IPS-18a (cell line): ENCODE data around the gene GALNS.
"Not testable (repeated sequence)": the region's sequence is repeated elsewhere in the genome, so short reads cannot be mapped to it uniquely, and the experiment has no call there.

Experiments
- H3K27ac ChIP-seq: one replicate; pipeline ENCODE4 v1.5.1; 2013; ENCODE audit warnings: low read length
- H3K27me3 ChIP-seq: one replicate; pipeline ENCODE4 v1.6.1; 2013; ENCODE audit warnings: mild to moderate bottlenecking, low read length; ENCODE audit not compliant: control insufficient read depth, insufficient read depth
- H3K36me3 ChIP-seq: one replicate; pipeline ENCODE4 v1.6.1; 2013; ENCODE audit warnings: low read depth, low read length; ENCODE audit not compliant: control insufficient read depth
- H3K4me1 ChIP-seq: one replicate; pipeline ENCODE4 v1.6.1; 2013; ENCODE audit warnings: low read depth, low read length; ENCODE audit not compliant: control insufficient read depth
- H3K4me3 ChIP-seq: one replicate; pipeline ENCODE4 v1.5.1; 2013; ENCODE audit warnings: low read length
- H3K9ac ChIP-seq: one replicate; pipeline ENCODE4 v1.6.1; 2013; ENCODE audit warnings: mild to moderate bottlenecking, low read length, moderate library complexity
- H3K9me3 ChIP-seq: one replicate; pipeline ENCODE4 v1.6.1; 2013; ENCODE audit warnings: low read depth, low read length; ENCODE audit not compliant: control insufficient read depth

GALNS gene

GRCh38 chr16:88778541-88779065 lies 78.1 kb downstream of the GALNS start:
- Histone ChIP-seq H3K4me3 (no peak overlapping the region), H3K27ac (no peak overlapping the region), H3K4me1 (peaks cover 10% of the 10 kb centered on the region), H3K27me3 (no peaks in the 10 kb centered on the region), H3K36me3 (no peaks in the 10 kb centered on the region), H3K9ac (no peak overlapping the region), H3K9me3 (no peaks in the 10 kb centered on the region)

DNA sequence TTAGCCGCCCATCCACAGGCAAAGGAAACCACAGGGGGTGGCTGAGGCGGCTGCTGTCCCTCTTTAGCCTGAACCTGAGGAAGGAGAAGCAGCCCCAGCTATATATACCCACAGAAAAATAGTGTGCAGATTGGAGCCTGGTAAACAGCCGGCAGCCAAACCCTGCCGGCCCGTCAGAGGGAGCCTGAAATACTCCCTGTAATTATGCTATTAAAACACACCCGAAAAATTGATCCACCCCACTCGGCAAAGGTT lies 78.5 kb downstream of the GALNS start:
- no peak overlapping the region for H3K9ac ChIP-seq
- no peak overlapping the region for H3K4me3 ChIP-seq
- no peaks in the 10 kb centered on the region for H3K9me3 ChIP-seq
- H3K27me3 ChIP-seq, result no peaks in the 10 kb centered on the region
- H3K4me1 ChIP-seq, result peaks cover 8% of the 10 kb centered on the region
- H3K36me3 ChIP-seq, result no peaks in the 10 kb centered on the region
- no peak overlapping the region for H3K27ac ChIP-seq

DNA sequence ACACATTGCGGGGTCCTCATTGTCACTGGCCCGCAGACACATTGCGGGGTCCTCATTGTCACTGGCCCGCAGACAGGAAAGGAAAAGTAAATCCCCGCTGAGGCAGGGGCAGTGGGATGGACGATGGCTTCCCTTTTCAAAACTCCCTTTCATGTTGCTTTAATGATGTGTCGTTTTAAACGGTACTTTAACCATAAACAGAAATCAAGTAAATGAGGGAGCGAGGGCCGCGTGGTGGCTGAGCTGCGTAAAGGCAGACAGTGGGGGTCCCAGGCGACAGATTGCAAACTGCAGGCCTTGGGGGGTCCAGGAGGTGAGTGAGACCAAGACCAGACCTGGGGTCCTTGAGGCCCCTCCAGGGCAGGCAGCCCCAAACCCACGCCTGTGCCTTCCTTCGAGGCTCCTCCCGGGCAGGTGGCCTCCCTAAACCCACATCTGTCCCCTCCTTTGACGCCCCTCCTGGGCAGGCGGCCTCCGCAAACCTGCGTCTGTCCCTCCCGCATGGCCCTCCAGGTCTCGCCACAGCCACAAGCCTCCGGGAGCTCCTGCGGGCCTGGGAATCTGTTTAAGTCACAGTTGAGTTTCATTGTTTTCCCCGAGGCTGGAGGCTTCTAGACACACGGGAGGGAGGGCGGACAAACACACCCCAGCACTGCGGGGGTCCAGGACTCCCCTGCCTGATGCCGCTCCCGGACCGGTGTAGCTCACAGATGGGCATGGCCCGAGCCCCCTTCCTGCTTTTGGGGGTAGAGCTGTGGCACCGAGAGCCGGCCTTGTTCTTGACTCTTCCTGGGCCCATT lies 79.1 kb downstream of the GALNS start:
- no peaks in the 10 kb centered on the region for H3K27me3 ChIP-seq
- H3K4me1 ChIP-seq, result peaks cover 8% of the 10 kb centered on the region
- H3K4me3 ChIP-seq, result no peak overlapping the region
- no peak overlapping the region for H3K27ac ChIP-seq
- no peaks in the 10 kb centered on the region for H3K9me3 ChIP-seq
- no peaks in the 10 kb centered on the region for H3K36me3 ChIP-seq
- H3K9ac ChIP-seq, result no peak overlapping the region

GRCh38 chr16:88775825-88776224 lies 80.9 kb downstream of the GALNS start:
- no peaks in the 10 kb centered on the region for H3K27me3 ChIP-seq
- peaks cover 12% of the 10 kb centered on the region for H3K4me1 ChIP-seq
- no peaks in the 10 kb centered on the region for H3K9me3 ChIP-seq
- H3K9ac ChIP-seq, result no peak overlapping the region
- no peak overlapping the region for H3K4me3 ChIP-seq
- no peaks in the 10 kb centered on the region for H3K36me3 ChIP-seq
- H3K27ac ChIP-seq, result no peak overlapping the region

DNA sequence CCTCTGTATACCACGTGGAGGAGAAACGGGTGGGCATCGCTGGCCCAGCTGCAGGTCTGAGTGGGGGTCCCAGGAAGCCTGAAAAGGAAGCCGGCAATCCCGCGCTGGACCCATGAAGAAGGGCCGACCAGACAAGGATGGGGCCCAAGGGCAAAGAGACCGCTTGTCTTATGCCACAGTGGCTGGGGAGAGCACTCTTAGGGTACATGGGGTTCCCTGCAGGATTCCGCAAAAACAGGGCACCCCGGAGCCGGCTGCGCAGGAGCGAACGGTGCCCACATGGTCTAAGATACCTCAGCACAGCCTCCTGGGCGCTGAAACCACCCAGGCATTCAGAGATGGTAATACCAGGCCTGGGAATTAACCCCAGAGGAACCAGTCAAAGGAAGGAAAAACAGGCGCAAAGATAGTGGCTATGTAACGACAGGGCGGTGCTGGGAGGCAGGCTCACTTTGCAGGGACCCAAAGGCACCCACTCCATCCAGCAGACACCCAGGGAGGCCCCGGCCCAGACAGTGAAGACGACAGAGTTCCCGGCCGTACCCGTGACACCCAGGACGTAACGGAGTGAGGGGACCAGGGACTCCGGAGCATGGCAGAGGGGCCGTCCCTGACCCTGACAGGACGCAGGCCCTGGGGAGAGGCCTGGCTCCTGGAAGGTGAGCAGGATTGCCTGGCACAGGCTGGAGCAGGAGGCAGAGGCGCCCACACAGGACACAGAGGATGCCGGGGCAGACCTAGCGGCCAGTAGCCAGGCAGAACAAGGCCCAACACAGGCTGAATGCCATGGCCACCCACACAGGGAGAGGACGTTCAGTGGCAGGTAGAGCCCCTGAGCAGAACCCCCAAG lies 82.0 kb downstream of the GALNS start:
- Histone ChIP-seq H3K9ac (no peak overlapping the region), H3K36me3 (no peaks in the 10 kb centered on the region), H3K27ac (no peak overlapping the region), H3K9me3 (no peaks in the 10 kb centered on the region), H3K4me1 (peaks cover 18% of the 10 kb centered on the region), H3K4me3 (no peak overlapping the region), H3K27me3 (no peaks in the 10 kb centered on the region)

DNA sequence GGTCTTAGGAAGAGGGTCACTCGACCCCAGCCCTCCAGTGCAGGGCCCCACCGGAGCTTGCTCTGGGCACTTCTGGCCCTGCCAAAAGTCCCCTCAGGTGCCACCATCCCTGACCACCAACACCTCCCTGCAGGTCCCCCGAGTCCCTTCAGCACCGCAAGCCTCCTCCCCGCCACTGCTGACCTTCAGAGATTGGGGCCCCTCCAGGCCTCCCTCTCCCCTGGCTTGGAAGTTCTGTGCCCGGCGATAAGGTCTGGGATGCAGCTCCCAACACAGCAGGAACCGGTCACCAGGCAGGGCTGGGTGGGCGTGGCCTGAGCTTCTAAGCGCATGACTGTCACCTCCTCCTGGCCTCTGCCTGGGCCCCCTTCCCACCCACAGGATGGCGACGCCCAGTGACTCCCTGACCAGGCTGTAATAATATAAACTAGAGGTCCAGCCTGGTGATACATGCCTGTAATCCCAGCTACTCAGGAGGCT lies 82.9 kb downstream of the GALNS start:
- H3K27ac ChIP-seq, result no peak overlapping the region
- no peaks in the 10 kb centered on the region for H3K9me3 ChIP-seq
- H3K4me3 ChIP-seq, result no peak overlapping the region
- no peaks in the 10 kb centered on the region for H3K27me3 ChIP-seq
- peaks cover 23% of the 10 kb centered on the region for H3K4me1 ChIP-seq
- no peak overlapping the region for H3K9ac ChIP-seq
- H3K36me3 ChIP-seq, result no peaks in the 10 kb centered on the region

DNA sequence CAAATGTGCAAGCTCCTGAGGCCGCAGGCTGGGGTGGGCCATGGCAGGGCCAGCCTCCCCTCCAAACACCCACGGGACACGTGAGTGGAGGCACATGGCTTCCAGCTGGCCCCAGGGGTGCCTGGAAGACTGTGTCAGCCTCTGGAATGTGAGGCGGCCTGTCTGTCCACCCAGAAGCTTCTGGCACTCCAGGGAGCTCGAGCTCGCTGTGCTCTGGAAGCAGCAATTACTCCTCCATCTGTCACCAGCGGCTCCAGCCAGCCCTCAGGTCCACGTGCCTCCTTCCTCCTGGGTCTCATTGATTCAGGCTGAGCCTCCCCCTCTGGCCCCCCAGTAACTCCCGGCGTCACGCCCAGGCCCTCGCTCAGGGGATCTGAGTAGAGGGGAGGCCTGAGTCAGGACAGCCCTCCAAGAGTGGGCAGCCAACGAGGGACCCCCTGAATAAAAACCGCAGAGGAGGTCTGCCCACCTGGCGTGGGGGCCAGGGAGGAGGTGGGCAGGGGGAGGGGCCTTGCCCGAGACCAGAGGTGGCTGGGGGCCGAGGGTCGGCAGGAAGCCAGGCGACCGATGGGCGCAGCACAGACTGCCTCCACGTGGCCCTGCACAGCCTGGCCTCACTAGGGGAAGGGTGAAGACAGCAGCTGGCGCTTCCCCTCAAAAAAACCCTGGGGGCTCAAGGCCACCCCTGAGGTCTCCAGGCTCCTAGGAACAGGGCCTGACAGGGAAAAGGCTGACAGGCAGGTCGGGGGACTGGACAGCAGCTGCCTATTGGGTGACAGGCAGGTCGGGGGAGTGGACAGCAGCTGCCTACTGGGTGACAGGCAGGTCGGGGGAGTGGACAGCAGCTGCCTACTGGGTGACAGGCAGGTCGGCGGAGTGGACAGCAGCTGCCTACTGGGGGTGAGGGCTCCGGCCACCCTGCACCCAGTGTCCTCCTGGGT lies 83.6 kb downstream of the GALNS start:
- no peaks in the 10 kb centered on the region for H3K9me3 ChIP-seq
- H3K27ac ChIP-seq, result no peak overlapping the region
- peaks cover 21% of the 10 kb centered on the region for H3K4me1 ChIP-seq
- H3K4me3 ChIP-seq, result no peak overlapping the region
- no peaks in the 10 kb centered on the region for H3K36me3 ChIP-seq
- H3K9ac ChIP-seq, result no peak overlapping the region
- H3K27me3 ChIP-seq, result no peaks in the 10 kb centered on the region

GRCh38 chr16:88771781-88772180 lies 85.0 kb downstream of the GALNS start:
- not testable (repeated sequence) for H3K9me3 ChIP-seq, H3K27ac ChIP-seq, H3K36me3 ChIP-seq, H3K9ac ChIP-seq, H3K4me3 ChIP-seq, H3K27me3 ChIP-seq
- H3K4me1 ChIP-seq, result peaks cover 19% of the 10 kb centered on the region

- H3K27ac ChIP-seq, result no peak overlapping the region
- peaks cover 19% of the 10 kb centered on the region for H3K4me1 ChIP-seq
- no peak overlapping the region for H3K4me3 ChIP-seq
- H3K36me3 ChIP-seq, result no peaks in the 10 kb centered on the region
- H3K9ac ChIP-seq, result no peak overlapping the region
- no peaks in the 10 kb centered on the region for H3K9me3 ChIP-seq
- H3K27me3 ChIP-seq, result no peaks in the 10 kb centered on the region
Observed at GRCh38 chr16:88771294-88771772, 85.4 kb downstream of the GALNS start.

GRCh38 chr16:88770461-88771293 lies 86.1 kb downstream of the GALNS start:
- Histone ChIP-seq H3K4me3 (no peak overlapping the region), H3K27ac (no peak overlapping the region), H3K9me3 (no peaks in the 10 kb centered on the region), H3K36me3 (no peaks in the 10 kb centered on the region), H3K9ac (no peak overlapping the region), H3K4me1 (peaks cover 19% of the 10 kb centered on the region), H3K27me3 (no peaks in the 10 kb centered on the region)
